Activated CD4-positive, CD25-positive, alpha-beta regulatory T cell treated with anti-CD3 and anti-CD28 coated beads, Interleukin-2, amount 50 U/mL, for 24 hours (primary cell): ENCODE data around the gene TXNL4A.
"Not testable (repeated sequence)": the region's sequence is repeated elsewhere in the genome, so short reads cannot be mapped to it uniquely, and the experiment has no call there.

Experiments used
- ATAC-seq, 2 donors: fragments of 150-1000 bp; cut with Tn5 transposase; one replicate each; pipeline ENCODE4 v1.10.0; 2021; ENCODE audit warnings: mild to moderate bottlenecking in 1 of 2, moderate library complexity in 1 of 2

TXNL4A gene

DNA sequence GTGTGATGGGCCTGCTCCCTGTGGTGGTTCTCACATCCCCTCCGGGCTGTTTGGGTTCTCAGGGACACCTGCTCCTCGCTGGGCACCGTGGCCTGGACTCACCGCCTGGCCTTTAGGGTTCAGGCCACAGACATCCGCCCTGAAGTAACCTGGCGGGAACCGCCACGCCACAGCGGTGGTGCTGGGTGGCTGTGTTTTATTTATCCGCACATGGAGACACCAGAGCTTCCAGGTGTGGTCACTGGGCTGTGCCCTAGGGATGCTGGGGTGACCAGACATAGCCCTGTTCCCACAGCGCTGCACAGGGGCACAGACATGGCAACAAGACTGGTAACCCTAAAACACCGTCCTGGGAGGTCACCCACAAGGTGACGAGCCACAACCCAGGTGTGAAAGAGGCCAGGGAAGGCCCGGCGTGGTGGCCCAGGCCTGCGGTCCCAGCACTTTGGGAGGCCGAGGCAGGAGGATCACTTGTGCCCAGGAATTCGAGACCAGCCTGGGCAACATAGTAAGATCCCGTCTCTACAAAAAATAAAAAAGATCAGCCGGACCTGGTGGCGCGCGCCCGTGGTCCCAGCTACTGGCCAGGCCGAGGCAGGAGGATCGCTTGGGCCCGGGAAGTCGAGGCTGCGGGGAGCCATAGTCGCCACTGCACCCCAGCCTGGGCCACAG is 24.6 kb downstream of the TXNL4A start:
- no peak for ATAC-seq

DNA sequence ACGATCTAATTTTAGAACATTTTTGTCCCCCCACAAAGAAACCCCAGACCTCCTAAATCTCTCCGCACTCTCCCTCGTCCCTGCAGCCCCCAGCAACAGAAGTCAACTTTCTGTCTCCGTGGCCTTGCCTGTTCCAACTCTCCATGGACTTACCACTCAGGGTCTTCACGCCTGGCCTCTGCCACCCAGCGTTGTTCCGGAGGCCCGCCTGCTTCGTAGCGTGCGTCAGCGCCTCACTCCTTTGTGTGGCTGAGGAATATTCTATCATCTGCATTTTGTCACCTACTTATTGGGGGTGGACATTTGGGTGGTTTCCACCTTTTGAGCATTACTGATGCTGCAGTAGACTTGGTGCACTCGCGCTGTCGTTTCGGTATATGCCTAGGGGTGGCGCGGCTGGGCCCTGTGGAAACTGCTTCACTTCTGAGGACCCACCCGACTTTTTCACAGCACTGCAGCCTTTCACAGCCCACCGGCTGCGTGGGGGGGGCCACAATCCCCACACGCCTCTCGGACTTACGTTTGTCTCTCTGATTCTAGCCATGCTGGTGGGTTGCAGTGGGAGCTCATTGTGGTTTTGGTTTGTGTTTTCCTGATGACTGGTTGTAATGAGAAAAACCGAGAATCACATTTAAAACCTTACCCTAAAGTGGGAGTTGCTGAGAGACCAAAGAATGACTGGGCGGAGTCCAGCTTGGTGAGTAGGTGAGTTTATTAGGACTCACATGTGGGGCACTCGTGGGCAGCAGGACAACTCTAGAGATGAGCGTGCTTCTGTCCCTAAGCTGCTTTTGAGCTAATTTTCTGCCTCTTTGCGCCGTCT is 25.3 kb downstream of the TXNL4A start:
- ATAC-seq = peak; percentile 34 to 68

DNA sequence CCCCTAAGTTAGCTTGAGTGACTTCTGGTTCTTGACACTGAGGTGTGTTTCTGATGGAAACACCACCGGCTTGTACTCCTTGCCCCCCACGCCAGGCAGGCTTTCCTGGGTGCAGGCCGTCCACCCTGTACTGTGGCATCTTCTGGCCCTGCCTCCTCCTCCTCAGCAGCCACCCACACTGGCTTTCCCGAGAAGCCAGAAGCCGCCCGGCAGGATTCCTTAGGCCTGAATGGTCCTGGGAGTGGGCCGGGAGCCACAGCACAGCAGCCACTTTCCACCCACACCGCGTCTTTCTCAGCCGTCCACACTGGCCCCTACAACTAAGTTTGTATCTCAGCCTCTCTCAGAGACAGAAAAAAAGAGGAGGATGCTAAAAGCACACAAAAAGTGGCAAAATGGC is 26.1 kb downstream of the TXNL4A start:
- ATAC-seq = no peak

DNA sequence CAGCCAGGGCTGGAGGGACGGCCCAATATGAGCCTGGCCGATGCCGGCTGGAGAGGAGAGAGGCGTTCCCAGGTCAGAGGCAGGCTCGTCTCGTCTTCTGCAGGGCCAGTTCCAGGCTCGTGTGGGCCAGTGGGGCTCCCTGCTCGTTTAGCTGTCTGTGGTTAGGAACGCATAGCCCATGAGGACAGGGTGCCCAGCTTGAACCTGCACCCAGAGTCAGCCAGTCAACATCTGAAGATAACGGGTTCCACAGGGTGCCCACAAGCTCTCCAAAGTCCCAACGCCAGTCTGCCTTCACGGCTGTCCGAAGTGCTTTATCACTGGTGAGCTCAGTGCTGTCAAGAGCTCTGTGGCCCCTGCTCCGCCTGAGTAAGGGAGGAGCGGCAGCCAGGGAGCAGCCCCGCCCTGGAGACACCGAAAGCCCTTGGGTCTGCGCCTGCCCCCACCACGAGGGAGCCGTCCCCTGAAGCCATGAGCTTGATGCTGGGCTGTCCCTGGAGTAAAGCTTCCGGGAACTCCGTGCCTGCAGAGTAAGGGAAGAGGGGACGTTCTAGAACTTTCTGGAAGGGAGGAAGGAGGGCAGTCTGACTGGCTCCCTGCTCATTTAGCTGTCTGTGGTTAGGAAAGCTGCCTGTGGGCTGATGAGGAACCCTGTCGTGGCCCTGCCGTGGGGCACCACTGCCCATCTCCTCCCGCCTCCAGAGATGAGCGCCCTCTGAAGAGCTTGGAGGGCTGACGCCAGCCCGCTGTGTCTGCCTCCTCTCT is 26.7 kb downstream of the TXNL4A start:
- no peak for ATAC-seq

DNA sequence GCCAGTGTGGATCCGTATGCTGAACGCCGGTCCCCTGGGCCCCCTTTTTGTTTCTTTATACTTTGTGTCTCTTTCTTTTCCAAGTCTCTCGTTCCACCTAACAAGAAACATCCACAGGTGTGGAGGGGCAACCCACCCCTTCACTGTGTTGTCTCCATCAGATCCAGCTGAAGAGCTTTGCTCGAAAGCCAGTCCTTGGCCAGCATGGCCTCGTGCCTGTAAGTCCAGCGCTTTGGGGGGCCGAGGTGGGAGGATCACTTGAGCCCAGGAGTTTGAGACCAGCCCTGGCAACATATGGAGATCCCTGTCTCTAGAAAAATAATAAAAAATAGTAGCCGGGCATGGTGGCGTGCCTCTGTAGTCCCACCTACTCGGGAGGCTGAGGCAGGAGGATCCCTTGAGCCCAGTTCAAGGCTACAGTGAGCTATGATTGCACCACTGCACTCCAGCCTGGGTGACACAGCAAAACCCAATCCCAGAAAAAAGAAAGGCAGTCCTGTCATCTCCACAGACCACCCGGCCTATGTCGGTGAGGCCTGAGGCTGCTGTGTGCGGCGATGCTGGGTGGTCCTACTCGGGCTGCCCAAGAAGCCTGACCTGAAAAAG is 27.3 kb downstream of the TXNL4A start:
- no peak for ATAC-seq

DNA sequence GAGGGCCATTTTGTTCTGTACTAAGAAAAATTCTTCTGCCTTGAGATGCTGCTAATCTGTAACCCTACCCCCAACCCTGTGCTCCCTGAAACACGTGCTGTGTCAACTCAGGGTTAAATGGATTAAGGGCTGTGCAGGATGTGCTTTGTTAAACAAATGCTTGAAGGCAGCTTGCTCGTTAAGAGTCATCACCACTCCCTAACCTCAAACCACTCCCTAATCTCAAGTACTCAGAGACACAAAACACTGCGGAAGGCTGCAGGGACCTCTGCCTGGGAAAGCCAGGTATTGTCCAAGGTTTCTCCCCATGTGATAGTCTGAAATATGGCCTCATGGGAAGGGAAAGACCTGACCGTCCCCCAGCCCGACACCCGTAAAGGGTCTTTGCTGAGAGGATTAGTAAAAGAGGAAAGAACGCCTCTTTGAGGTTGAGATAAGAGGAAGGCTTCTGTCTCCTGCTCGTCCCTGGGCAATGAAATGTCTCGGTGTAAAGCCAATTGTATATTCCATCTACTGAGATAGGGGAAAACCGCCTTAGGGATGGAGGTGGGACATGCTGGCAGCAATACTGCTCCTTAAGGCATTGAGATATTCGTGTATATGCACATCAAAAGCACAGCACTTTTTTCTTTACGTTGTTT is 28.1 kb downstream of the TXNL4A start:
- not testable (repeated sequence) for ATAC-seq

DNA sequence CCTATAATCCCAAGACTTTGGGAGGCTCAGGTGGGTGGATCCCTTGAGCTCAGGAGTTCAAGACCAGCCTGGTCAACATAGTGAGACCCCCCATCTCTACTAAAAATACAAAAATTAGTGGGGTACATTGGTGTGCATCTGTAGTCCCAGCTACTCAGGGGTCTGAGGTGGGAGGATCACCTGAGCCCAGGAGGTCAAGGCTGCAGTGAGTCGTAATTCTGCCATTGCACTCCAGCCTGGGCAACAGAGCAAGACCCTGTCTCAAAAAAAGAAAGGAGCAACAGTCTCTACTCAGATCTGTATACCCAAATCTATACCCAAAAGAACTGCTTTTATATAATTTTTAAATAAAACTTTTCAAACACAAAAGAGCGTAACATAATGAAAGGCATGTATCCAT is 29.4 kb downstream of the TXNL4A start:
- no peak for ATAC-seq

DNA sequence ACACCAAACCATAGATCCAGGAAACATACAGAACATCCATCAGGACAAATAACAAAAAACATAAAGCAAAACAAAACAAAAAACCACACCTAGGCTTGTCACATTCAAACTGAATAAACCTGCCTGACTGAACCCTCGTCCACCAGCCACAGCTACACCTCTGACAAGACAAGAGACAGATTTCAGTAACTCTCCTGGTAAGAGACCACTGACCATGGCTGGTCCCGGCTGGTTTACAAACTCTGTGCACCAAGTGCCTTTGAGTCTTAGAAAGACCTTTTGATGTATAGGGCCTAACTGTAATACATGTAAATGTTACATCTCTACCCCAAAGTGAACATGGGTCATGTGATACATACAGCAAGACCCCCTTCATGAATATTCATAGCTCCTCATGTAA is 32.1 kb downstream of the TXNL4A start:
- ATAC-seq = no peak

DNA sequence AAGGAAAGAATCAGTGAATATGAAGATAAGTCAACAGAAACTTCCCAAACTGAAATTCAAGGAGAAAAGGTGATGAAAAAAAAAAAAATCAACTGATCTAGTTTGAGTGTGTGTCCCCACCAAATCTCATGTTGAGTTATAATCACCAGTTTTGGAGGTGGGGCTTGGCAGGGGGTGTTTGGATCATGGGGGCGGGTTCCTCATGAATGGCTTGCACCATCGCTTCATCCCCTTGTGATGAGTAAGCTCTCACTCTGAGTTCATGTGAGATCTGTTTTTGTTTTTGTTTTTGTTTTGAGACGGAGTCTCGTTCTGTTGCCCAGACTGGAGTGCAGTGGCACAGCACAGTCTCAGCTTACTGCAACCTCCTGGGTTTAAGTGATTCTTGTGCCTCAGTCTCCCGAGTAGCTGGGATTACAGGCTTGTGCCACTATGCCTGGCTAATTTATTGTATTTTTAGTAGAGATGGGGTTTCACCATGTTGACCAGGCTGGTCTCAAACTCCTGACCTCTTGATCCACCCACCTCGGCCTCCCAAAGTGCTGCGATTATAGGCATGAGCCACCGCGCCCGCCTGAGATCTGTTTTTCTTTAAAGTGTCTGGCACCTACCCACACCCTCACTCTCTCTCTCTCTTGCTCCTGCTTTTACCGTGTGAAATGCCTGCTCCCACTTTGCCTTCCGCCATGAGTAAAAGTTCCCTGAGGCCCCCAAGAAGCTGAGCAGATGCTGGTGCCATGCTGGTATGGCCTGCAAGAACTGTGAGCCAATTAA is 32.9 kb downstream of the TXNL4A start:
- ATAC-seq = no peak

DNA sequence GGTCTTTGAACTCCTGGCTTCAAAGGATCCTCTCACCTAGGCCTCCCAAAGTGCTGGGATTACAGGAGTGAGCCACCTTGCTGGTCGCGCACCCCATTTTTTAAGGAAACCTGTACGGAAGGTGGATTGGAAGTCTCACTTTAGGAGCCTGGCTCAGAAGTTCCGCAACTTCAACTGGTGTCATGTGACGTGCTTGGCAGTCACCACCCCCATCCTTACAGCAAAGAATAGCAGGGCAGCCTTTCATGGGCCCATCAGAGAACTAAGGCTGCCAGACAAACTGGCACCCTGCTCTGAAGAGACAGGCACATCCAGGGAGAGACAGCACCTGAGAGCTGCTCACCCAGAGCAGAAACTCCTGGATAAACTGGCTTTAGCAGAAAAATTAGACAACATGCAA is 33.6 kb downstream of the TXNL4A start:
- no peak for ATAC-seq

DNA sequence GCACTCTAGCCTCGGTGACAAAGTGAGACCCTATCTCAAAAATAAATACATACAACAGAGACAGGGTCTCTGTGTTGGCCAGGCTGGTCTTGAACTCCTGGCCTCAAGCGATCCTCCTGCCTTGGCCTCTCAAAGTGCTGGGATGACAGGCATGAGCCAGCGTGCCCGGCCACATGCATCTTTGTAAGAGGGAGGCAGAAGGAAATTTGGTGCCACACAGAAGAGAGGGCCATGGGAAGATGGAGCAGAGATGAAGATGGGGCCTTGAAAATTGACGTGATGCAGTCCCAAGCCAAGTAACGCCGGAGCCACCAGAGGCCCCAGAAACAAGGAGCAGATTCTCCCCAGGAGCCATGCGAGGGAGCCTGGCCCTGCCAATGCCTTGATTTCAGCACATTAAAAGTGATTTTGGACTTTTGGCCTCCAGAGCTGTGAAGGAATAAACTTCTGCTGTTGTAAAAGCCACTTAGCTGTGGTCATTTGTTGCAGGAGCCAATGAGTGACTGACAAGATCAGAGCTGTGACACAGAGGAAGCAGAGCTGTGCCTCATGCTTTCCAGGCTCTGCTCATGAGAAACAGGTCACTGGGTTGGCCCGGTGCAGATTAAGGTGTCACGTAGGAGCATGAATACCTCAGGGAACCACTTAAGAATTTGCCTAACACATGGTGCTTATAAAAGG is 34.3 kb downstream of the TXNL4A start:
- ATAC-seq = no peak

DNA sequence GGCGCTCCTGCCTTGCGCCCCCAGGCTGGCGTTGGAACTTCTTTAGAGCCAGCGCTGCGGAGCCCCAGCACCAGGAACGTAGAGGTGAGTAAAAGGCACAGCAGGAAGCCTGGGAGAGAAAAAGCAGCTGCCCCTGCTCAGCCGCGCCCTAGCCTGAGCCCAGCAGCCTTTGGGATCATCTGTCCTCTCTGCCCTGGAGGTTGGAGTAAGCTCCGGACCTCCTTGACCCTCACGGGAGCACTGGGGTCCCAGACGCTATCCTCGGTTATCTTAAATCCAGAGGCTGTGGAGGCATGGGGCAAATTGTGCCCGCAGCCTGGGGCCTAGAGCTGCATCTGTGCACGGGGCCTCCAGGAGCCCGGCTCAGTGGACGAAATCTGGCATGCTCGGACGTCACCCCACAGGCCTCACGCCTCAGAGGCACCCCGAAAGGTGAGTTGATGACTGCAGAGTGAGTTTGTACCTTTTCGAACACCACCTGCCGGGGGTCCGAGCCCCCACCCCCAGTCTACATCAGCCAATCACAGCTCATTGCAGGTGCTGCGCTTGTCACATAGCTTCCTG is 35.3 kb downstream of the TXNL4A start:
- no peak for ATAC-seq

DNA sequence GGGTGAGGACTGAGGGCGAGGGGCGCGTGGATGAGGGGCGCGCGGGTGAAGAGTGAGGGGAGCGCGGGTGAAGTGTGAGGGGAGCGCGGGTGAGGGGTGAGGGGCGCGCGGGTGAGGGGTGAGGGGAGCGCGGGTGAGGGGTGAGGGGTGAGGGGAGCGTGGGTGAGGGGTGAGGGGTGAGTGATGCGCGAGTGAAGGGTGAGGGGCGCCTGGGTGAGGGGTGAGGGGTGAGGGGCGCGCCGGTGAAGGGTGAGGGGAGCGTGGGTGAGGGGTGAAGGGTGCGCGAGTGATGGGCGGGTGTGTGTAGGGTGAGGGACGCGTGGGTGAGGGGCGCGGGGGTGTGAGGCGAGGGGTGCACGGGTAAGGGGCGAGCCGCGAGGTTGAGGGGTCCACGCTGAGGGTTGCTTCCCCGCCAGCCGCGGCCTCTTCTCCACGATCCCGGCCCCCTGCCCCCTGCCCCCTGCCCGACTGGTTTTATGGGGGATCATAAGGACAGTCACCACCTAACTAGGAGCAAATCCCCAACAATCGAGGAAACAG is 35.8 kb downstream of the TXNL4A start:
- ATAC-seq = no peak

DNA sequence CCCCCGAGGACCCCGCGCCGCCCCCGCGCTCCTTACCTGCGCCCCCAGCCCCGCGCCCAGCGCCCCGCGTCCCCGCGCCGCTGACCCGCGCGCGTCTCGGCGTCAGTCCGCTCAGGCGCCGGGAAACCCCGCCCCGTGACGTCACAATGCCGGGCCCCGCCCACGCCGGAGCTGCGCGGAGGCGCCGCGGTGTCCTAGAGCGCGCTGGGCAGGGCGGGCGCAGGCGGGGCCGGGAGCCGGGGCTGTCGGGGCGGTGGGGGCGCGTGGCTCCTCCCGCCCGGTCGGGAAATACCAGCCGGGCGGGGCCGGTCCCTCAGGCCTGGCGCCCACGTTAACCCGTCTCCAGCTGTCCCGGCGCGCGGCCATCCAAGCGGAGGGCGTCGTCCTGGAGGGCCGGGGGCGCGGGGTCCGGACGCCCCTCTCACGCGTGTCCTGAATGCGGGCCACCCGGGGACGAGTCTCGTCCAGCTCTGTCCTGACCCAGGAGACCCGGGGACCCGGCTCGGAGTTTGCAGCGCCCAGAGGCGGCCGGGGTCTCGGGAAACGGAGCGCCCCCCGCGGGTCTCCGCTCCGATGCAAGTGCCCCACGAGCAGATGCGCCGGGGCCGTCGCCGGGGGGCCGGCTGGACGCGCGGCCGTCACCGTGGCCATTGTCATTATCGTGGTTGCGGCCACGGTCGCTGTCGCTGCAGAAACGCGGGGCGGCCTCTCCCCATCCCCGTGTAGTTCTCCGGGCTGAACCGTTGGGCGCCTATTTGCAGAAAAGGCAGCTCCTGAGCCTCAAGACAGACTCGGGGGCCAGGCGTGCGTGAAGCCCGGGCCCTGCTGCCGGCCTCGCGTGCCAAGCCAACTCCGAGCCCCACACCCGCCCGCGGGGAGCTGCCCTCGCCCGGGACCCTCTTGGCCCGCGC is 36.6 kb downstream of the TXNL4A start, which contains the start of gene SLC66A2:
Gene SLC66A2, minus strand, starts transcription at position 109 of the 911 bp plus-strand sequence. CDS start 727 bp downstream, outside the sequence.
- peak; percentile 88 to 91 for ATAC-seq

DNA sequence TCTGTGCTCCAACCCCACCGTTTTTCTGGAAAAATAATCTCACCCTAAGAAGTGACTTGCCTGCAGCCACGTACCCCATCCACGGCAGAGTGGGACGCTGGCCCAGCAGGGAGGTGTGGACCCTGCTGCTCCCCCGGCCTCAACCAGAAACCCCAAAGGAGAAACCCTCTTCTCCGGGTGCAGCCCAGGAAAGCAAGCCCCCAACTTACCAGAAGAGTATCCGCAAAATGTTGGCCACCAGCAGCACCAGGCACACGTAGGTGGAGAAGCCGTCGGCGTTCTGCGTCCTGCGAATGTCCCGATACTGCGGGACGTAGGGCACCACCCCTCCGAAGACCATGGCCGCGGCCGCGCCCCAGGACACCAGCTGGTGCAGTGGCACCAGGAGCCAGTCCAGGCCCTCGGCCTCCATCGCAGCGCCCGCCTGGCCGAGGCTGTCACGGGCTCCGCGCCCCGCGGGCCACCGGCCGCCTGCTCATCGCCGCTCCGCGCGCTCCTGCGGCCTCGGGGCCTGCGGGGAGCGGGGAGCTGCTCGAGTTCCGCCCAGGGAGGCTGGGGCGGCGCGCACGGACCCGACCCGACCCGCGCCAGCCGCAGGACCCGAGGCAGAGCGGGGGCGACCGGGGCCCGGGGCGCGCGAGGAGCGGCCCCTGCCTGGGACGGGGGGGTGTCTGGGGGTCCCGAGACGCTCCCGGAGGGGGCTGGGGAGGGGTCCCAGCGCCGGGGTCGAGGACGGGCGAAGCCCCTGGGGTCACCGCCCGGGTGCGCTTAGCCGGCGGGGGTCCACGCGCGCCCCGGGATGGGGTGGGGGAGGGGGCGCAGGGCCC is 37.6 kb downstream of the TXNL4A start:
- ATAC-seq = peak in 1 of 2 donors; percentile 15

DNA sequence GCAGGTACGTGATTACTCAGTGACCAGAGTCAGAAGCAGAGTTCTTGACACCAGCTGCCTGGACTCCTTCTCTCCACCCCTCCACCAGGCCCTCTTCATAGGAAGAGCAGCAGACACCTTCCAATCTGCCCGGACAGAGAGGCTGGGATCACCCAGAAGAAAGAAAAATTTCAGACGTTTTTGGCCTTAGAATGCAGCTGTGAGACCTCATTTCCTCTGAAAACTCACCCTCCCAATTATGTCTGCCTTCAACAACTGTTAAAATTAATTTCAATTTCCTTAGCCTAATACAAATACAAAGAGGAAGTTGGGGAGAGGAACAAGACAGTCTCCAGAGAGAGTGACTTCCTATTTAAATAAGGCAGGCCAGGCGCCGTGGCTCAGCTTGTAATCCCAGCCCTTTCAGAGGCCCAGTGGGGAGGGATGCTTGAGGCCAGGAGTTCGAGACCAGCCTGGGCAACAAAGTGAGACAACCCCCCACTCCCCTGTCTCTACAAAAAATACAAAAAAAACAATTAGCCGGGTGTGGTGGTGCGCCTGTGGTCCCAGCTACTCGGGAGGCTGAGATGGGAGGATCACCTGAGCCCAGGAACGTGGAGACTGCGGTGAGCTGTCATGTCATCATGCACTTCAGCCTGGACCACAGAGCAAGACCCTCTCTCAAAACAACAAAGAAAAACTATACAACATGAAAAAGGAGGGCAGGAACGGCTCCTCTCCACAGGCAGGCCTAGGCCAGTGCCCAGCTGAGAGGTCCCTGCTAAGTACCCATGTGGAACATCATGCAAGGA is 38.5 kb downstream of the TXNL4A start:
- ATAC-seq = no peak

DNA sequence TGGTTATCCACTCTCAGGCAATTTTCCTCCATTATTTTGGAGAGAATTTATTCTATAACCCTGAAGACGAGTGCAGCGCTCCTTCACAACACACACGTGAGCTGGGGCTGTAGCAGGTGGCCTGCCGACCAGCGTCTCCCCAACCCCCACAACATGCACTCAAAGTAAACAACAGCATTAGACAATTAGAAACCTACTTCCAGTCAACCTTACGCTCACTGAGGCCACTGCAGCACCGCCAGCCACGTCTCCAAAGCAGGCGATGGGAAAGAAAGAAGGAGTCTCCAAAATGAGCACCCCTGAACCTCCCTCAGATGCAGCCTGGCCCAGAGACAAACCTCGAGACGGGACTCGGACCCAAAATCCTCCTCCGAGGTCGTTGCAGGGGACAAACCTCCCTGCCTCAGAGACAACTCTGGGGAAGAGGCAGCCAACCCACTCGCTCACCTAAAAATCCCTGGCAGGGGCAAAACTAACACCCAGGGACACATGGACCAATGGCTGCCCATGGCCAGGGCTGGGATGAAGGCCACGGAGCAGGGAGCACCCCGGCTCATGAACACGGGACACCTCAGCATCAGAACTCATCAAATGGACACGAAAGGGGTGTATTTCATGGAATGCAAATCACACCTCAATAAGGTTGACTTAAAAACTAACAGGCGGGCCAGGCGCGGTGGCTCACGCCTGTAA is 39.5 kb downstream of the TXNL4A start:
- no peak for ATAC-seq
